GM18951 (cell line): ENCODE results near the gene REEP2.
"Not testable (repeated sequence)": the region's sequence is repeated elsewhere in the genome, so short reads cannot be mapped to it uniquely, and the experiment has no call there.

Experiments
- POLR2A ChIP-seq: IDR thresholded peaks from 4 replicates; pipeline ENCODE4 v1.6.1; 2011; ENCODE audit warnings: mild to moderate bottlenecking; ENCODE audit not compliant: insufficient read length, insufficient read depth; ENCODE audit errors: extremely low read depth
- in situ Hi-C: fragments of 300-500 bp; cut with MboI; formaldehyde crosslinking; loops from one replicate; pipeline ENCODE4 v1.12.0; 2022; ENCODE audit warnings: low sequenced_read_pairs, mixed read lengths, inconsistent platforms; ENCODE audit not compliant: unreplicated experiment

Gene REEP2, protein sequence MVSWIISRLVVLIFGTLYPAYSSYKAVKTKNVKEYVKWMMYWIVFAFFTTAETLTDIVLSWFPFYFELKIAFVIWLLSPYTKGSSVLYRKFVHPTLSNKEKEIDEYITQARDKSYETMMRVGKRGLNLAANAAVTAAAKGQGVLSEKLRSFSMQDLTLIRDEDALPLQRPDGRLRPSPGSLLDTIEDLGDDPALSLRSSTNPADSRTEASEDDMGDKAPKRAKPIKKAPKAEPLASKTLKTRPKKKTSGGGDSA

DNA sequence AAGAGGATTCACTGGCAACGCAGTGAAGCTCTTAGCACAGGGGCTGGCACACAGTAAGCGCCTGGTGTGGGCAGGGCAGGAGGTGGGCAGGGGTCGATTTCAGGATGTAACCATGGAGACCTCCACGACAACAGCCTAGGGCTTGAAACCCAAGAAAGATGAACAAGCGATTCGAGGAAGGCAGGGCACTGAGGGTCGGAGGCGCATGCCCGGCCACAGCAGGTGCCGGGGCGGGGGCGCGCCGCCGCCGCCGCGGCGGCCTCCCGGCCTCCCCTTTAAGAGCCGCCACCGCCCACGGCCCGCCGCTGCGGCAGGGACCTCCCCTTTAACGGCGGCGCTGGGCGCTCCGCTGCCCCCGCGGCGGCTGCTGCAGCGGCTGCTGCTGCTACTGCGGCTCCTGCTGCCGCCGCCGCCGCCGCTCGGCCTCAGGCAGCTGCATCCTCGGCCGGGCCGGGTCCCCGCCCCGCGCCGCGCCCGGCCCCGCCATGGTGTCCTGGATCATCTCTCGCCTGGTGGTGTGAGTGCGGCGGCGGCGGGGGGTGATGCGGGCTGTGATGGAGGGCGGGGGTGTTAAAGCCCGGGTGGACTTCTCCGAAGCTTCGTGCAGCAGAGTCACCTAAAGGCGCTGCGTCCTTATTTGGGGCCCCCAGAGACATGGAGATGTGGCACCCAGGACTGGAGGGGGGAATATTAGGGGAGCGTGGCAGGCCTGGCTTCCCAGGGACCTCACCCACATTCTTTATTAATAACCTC is at the start of gene REEP2:
Gene REEP2, plus strand, starts transcription at position 334 of the 753 bp plus-strand sequence. Its CDS starts 152 bp downstream, at position 486.
- in situ Hi-C loops: no loop called here
- no peak for TF ChIP-seq POLR2A

DNA sequence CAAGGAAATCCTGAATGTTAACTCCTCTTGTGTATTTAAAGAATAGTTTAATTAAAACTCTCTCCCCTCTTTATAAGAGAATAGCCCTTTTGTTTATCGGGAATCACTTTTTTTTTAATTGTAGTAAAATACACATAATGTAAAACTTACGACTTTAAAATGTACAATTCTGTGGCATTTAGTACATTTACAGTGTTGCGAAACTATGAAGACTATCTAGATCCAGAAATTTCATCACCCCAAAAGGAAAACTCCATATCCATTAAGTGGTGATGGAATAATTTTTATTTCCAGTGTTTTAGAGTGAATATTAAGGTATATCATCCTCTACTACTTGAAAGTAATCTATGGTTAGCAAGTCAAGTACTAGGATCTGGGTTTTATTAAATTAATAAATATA is 49.5 kb upstream of the REEP2 start:
- no peak for TF ChIP-seq POLR2A
- in situ Hi-C loops: no loop called here

DNA sequence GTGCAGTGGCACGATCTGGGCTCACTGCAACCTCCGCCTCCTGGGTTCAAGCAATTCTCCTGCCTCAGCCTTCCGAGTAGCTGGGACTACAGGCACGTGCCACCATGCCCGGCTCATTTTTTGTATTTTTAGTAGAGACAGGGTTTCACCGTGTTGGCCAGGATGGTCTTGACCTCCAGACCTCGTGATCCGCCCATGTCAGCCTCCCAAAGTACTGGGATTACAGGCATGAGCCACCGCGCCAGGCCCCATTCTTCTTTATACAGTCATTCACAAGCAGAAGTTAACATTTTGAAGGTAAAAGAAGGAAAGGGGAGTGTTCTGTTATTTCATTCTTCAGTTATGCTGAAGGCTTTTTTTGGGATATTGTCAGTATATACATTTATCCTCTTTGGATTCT is 48.9 kb upstream of the REEP2 start:
- in situ Hi-C loops: not testable (repeated sequence)

DNA sequence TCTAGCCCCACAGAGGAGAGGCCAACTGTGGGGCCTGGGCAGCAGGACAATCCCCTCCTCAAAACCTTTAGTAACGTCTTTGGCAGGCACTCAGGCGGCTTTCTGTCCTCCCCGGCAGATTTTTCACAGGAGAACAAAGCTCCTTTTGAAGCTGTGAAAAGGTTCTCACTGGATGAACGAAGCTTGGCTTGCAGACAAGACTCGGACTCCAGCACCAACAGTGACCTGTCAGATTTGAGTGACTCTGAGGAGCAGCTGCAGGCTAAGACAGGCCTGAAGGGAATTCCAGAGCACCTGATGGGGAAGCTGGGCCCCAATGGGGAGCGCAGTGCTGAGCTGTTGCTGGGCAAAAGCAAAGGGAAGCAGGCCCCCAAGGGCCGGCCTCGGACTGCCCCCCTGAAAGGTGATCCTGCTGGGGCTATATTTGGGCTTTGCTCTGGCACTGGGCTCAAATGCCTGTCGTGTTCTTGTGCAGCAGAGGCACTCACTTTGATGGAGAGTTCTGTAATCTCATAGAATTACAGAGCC is 46.9 kb upstream of the REEP2 start:
- in situ Hi-C loops: no loop called here
- no peak for TF ChIP-seq POLR2A

DNA sequence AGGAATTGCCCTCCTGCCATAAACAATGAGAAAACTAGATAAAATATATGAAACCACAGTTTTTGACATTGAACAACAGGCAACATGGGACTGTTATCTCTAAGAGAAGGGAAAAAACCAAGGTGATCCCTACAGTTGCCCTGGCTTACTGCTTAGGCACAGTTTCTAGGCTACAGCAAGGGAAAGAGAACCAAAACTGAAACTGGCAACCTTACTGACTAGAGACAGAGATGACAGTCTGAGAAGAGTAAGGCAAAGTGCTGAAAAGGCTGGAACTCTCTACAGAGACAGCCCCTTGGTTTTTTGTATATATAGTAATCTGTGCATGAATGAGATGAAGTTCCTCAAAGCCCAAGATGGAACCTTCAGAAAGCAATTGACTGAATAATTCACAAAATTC is 36.2 kb upstream of the REEP2 start:
- in situ Hi-C loops: no loop called here

DNA sequence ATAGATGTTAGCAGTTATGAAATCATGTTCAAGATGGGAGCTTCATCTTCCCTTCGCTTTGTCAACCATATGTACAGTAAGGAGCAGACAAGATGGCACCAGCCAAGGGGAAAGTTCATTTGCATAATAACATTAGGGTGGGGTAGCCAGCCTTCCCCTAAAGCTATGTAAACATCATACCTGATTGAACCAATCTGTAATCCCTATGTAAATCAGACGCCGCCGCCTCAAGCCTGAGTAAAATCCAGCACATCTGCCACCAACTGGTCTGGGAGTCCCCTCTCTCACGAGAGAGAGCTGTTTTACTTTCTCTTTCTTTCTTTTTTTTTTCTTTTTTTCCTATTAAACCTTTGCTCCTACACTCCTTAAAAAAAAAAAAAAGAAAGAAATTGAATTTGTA is 30.8 kb upstream of the REEP2 start:
- in situ Hi-C loops: no loop called here

More for the DNA sequence above, 36.2 kb upstream of the REEP2 start:
- TF ChIP-seq POLR2A: no peak

DNA sequence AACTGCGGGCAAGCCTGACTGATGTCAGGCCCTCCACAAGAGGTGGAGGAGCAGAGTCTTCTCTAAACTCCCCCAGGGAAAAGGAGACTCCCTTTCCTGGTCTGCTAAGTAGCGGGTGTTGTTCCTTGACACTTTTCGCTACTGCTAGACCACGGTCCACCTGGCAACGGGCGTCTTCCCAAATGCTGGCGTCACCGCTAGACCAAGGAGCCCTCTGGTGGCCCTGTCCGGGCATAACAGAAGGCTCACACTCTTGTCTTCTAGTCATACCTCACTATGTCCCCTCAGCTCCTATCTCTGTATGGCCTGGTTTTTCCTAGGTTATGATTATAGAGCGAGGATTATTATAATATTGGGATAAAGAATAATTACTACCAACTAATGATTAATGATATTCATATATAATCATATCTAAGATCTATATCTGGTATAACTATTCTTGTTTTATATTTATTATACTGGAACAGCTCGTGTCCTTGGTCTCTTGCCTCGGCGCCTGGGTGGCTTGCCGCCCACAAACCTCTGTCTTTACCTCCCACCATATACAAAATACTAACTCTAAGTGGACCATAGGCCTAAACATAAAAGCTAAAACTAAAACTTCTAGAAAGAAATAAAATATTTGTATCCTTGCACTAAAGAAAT is 27.7 kb upstream of the REEP2 start:
- in situ Hi-C loops: not testable (repeated sequence)

More for the DNA sequence above, 30.8 kb upstream of the REEP2 start:
- TF ChIP-seq POLR2A: no peak

DNA sequence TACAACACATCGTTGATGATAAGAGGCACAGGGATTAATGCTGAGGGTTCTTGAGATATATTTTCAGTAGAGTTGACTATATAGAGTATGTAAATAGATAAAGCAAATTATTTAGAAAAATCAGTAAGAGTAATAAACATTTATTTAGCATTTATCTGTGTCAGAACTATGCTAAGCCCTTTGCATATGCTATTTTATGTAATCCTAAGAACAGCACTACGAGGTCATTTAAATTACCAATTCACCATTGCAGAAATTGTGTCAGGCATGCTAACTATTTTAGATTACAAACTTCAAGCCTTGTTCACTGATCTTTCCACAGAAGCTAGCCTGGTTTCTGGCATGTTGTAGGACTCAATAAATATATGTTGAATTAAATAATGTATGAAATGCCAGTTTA is 20.4 kb upstream of the REEP2 start:
- in situ Hi-C loops: no loop called here
- no peak for TF ChIP-seq POLR2A

DNA sequence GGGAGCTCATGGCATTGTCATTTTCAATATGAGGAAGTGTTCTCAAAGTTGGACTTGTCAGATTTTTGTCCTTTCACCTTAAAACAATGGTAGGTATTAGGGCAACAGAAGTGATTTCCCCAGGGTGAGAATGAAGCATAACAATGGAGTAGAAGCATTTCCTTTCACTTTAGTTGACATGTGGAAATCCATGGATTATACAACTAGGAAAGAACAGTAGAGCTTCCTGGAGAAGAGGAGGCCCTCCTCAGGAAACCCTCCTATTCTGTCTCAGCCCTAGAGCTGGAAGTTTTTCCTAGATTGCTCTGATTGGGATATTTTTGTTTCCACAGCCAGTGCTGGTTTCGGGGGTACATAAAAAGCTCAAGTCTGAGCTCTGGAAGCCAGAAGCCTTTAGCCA is 13.8 kb upstream of the REEP2 start:
- TF ChIP-seq POLR2A: no peak
- in situ Hi-C loops: no loop called here

DNA sequence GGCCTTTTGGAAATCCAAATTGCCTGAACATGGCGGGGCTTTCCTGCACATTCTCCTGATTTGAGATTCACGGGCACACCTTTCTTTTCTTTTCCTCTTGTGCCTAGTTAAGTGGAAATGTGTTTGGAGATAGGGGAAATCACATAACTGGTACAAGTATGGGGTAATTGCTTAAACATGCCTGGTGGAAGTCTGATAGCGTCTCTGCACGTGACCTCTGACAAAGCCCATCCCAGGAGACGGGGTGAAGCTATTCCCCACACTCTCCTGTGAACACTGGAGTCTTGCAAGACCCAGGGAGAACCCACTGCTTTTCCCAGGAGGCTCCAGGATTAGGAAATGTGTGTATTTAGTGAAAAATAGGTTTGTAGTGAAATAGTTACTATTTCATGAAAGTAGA is 2.9 kb upstream of the REEP2 start:
- in situ Hi-C loops: no loop called here
- no peak for TF ChIP-seq POLR2A

DNA sequence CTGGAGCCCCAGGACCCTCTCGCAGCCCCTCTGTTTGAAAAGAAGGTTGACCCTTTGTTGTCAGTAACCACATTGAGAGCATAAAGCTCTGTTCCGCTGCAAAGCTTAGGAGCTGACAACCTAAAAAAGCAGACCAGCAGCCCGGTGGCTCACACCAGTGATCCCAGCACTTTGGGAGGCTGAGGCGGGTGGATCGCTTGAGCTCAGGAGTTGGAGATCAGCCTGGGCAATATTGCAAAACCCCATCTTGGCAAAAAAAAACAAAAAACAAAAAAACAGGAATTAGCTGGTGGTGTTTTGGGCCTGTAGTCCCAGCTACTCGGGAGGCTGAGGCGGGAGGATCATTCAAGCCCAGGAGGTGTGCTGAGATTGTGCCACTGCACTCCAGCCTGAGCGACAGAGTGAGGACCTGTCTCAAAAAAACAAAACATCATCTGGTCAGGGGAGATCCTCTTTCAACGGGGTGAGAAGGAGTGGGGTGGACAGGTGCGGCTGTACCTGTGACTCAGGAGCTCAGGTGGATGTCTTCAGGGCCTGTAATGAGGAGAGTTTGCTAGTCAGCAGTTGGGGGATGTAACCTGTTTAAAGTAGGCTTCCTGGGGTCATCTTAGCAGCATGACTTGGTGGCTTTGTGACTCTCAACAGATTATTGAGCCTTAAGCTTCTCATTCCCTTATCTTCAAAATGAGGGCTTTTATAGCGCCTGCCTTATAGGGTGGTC is 694 bp upstream of the REEP2 start:
- in situ Hi-C loops: no loop called here
- TF ChIP-seq POLR2A: no peak

DNA sequence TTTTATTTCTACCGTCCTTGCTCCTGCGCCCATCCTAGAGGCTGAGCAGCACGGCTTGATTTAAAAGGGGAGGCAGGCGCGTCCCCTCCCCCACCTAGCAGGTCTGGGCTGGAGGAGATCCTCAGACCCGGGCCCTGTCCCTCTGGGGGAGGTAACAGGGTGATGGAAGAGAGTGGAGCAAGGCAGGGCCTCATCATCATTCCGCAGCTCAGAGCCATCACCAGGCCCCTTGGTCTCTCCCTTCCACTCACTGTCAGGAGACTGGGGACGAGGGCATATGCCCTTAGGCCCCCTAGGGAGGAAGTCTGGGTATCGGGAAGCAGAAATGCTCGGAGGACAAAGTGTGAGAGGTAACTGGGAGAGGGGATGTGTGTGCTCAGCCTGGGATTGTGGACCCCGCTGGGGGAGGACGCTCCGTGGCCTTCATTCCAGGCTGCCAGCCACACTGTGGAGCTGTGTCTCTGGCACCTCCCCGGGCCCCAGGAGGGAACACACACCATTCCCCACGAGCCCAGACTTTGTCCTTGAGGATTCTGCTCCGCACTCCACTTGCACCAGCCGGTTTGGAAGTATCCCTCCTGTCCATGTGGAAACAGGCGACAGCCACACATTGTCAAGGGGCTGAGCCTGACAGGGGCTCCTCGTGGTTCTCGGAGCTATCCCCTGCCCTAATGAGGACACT is 761 bp downstream of the REEP2 start:
- in situ Hi-C loops: no loop called here
- no peak for TF ChIP-seq POLR2A
